Parathyroid adenoma (tissue), 2 donors: ENCODE data around the gene GALNT12.

ENCODE experiments used
- H2AFZ ChIP-seq: fragments of 300-600 bp; sonication (generic); one replicate; pipeline ENCODE4 v1.7.0; 2017; ENCODE audit warnings: antibody characterized with exemption, mild to moderate bottlenecking
- H3K27ac ChIP-seq: fragments of 300-600 bp; sonication (generic); one replicate; pipeline ENCODE4 v1.7.0; 2017
- H3K27me3 ChIP-seq: fragments of 300-600 bp; sonication (generic); one replicate; pipeline ENCODE4 v1.7.0; 2017; ENCODE audit warnings: low read length; ENCODE audit not compliant: control insufficient read depth, insufficient read depth
- H3K36me3 ChIP-seq: fragments of 300-600 bp; sonication (generic); one replicate; pipeline ENCODE4 v1.7.0; 2017; ENCODE audit warnings: low read length; ENCODE audit not compliant: control insufficient read depth, insufficient read depth
- H3K4me1 ChIP-seq: fragments of 300-600 bp; sonication (generic); one replicate; pipeline ENCODE4 v1.7.0; 2017; ENCODE audit warnings: control low read depth
- H3K4me2 ChIP-seq: fragments of 300-600 bp; sonication (generic); one replicate; pipeline ENCODE4 v1.7.0; 2017; ENCODE audit warnings: low read length
- H3K4me3 ChIP-seq: fragments of 300-600 bp; sonication (generic); one replicate; pipeline ENCODE4 v1.7.0; 2017; ENCODE audit warnings: low read depth, low read length
- H3K79me2 ChIP-seq: fragments of 300-600 bp; sonication (generic); one replicate; pipeline ENCODE4 v1.7.0; 2017; ENCODE audit warnings: control low read depth
- H3K9ac ChIP-seq: fragments of 300-600 bp; sonication (generic); one replicate; pipeline ENCODE4 v1.7.0; 2017; ENCODE audit warnings: mild to moderate bottlenecking
- H3K9me3 ChIP-seq: fragments of 300-600 bp; sonication (generic); one replicate; pipeline ENCODE4 v1.7.0; 2017; ENCODE audit warnings: low read length; ENCODE audit not compliant: control insufficient read depth
- CTCF ChIP-seq: fragments of 300-600 bp; sonication (generic); IDR thresholded peaks from one replicate; pipeline ENCODE4 v1.7.0; 2017; ENCODE audit warnings: antibody characterized with exemption, mild to moderate bottlenecking
- donor health status: primary hyperparathyroidism.

Gene GALNT12

GRCh38 chr9:98846081-98846480 is 38.6 kb downstream of the GALNT12 start:
- no peaks in the 10 kb centered on the region for H3K4me1 ChIP-seq
- no peak overlapping the region for H3K4me2 ChIP-seq
- H3K9ac ChIP-seq = no peak overlapping the region
- H3K4me3 ChIP-seq = no peak overlapping the region
- H3K9me3 ChIP-seq = no peaks in the 10 kb centered on the region
- H3K27me3 ChIP-seq = no peaks in the 10 kb centered on the region
- no peak overlapping the region for H2AFZ ChIP-seq
- TF ChIP-seq CTCF = no peak
- H3K79me2 ChIP-seq = no peaks in the 10 kb centered on the region
- H3K27ac ChIP-seq = no peak overlapping the region
- no peaks in the 10 kb centered on the region for H3K36me3 ChIP-seq

- Histone ChIP-seq H3K36me3 (no peaks in the 10 kb centered on the region), H3K27me3 (no peaks in the 10 kb centered on the region), H3K9ac (no peak overlapping the region), H3K9me3 (no peaks in the 10 kb centered on the region), H3K27ac (no peak overlapping the region), H3K79me2 (no peaks in the 10 kb centered on the region), H3K4me3 (no peak overlapping the region), H3K4me1 (no peaks in the 10 kb centered on the region), H2AFZ (no peak overlapping the region), H3K4me2 (no peak overlapping the region)
- TF ChIP-seq CTCF = no peak
Observed at GRCh38 chr9:98846879-98847278, 39.4 kb downstream of the GALNT12 start.

GRCh38 chr9:98848450-98849149 is 41.1 kb downstream of the GALNT12 start:
- Histone ChIP-seq H3K4me2 (peak overlapping the region; percentile 68), H3K9me3 (no peaks in the 10 kb centered on the region), H3K79me2 (no peaks in the 10 kb centered on the region), H3K4me3 (peak overlapping the region; percentile 48), H3K4me1 (no peaks in the 10 kb centered on the region), H3K9ac (no peak overlapping the region), H3K27me3 (no peaks in the 10 kb centered on the region), H3K36me3 (no peaks in the 10 kb centered on the region), H3K27ac (no peak overlapping the region), H2AFZ (no peak overlapping the region)
- TF ChIP-seq CTCF = peak; percentile 67

GRCh38 chr9:98849563-98849962 is 42.1 kb downstream of the GALNT12 start:
- Histone ChIP-seq H3K27ac (no peak overlapping the region), H2AFZ (no peak overlapping the region), H3K4me1 (no peaks in the 10 kb centered on the region), H3K9ac (no peak overlapping the region), H3K4me2 (no peak overlapping the region), H3K36me3 (no peaks in the 10 kb centered on the region), H3K79me2 (no peaks in the 10 kb centered on the region), H3K9me3 (no peaks in the 10 kb centered on the region), H3K27me3 (no peaks in the 10 kb centered on the region), H3K4me3 (no peak overlapping the region)
- TF ChIP-seq CTCF = no peak
